ENCODE data around the gene LRRC61.
"Not testable (repeated sequence)": the region's sequence is repeated elsewhere in the genome, so short reads cannot be mapped to it uniquely, and the experiment has no call there.

The LRRC61 gene, protein sequence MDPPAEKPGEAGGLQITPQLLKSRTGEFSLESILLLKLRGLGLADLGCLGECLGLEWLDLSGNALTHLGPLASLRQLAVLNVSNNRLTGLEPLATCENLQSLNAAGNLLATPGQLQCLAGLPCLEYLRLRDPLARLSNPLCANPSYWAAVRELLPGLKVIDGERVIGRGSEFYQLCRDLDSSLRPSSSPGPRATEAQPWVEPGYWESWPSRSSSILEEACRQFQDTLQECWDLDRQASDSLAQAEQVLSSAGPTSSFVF

GRCh38 chr7:150322833-150323681 lies at the start of gene LRRC61, which contains the start of gene ACTR3C:
LRRC61 (plus strand) TSS chr7:150323355; CDS start chr7:150336862, 13,507 bp downstream.
ACTR3C (minus strand) TSS chr7:150323545; CDS start chr7:150295296, 28,249 bp downstream.
- DNase-seq, result peak; percentile 71

DNA sequence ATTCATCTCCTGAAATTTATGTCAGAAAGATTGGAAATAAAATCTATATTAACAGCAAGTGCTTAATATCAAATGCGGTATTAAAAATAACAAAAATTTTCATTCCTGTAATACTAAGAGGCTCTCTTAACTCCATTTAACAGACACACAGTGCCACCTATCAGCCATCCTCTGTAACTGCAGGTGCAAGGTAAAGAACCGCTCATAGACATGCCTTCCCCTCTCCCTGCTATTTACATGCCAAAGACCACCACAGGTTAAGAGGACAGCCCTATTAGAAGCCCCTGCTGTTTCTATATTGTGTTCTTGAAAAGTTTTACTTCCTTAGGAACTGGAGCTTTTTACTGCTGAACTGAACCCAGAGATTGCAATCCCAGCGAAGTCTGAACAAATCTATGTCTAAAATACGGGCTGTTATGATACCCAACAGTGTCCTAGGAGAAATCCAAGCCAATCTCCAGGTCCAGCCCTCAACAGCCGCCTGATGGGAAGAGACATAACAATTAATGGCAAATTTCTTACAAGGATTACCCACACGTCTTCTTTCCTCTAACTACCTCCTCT lies 46.9 kb upstream of the LRRC61 start:
- peak; percentile 16 for DNase-seq

DNA sequence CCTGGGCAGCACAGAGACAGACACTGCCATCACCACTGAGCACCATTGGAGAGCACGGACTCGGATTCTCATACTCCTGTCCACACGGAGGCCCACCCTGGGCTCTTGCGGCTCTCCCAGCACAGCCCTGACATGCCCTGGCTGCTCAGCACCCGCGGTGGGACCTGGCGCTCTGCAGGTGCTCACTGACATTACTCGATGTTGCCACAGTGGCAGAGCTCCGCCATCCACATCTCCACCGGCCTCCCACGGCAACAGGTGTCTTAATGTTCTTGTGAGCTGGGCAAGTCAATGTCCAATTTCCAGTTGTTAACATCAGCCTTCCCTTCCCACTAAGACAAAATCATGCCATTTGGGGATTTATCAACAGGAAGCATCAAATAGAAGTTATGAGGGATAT lies 44.8 kb upstream of the LRRC61 start:
- DNase-seq, result not testable (repeated sequence)

DNA sequence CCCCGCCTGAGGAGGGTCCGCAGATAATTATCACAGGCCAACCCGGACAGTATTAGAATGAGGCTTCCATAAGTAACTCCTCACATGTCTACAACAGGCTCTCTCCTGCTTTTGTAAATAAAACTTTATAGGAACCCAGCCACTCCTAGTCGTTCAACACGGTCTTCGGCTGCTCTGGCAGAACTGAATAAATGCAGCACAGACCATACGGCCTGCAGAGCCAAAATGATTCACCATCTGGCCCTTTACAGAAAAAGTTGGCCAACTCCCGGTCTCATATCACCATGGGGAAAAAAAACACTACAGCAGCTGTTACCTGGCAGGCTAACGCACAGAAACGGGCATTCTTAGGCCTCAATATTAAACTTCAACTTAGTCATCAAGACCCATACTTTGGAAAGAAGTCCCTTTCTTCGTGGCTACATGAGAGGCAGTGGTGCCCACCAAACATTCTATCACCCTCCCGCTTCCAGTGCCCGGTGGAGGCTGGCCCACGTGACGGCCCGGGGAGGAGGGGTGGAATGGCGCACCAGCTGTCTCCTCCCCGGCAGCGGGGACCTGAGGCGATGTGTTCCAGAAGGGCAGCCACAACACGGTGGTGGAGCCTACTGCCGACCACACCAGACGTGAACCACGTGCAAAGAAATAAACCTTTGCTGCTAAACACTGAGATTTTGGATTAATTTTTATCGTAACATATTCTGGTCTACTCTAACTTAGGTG lies 41.3 kb upstream of the LRRC61 start:
- not testable (repeated sequence) for DNase-seq

- DNase-seq, result not testable (repeated sequence)
Observed at GRCh38 chr7:150283111-150283510, 40.0 kb upstream of the LRRC61 start.

DNA sequence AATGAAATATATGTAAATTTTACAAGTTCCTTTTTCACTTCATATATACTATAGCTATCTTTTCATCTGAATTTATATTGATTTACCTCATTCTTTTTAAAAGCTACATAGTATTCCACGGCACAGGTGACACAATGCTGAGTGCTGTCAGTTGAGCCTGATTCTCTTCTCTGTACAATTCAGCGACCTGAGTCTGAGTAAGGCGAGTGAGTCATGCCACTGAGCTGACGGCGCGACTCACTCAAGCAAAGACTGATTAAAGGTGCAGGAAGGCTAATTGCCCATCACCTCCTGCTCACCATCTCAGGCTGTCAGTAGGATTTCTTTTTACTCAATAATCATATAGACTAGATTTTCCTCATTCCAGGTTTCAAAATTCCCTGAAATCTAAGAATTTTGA lies 39.5 kb upstream of the LRRC61 start:
- not testable (repeated sequence) for DNase-seq

DNA sequence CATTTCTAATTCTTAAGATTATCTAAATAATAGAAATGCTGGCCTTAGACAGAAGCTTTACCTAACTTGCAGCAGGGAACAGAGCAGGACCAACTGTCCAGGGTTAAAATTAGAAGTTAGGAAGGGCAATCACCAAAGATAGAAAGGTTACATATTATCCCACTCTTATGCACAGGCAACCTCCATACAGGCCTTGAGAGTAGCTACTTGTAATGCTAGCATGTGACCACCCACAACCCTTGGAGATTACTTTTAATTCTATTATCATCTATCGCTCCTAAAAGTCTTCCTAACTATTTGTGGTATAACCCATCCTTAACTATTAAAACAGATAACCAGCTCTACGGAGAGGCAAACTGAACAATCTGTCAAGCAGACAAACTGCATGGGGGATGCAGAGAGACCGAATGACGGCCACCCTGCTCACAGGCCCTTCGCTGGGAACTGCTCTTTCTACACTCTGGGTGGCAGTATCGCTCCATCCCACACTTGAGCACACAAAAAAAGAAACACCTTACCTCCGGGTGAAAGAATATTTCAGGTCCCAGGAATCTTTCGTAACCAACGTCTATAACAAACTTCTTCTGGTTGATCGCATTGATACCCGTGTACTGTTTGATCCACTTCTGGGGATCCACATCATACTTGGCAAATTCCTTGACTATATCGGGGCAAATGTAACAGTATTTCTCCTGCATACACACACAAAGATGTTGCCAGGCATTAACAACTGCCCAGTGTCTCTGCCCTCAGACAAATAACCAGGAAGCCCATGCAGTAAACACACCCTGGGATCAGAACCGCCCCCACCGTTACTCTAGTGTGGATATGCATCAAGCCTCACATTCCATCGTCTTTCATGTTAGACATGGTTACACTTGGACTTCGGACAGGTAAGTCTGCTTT lies 37.1 kb upstream of the LRRC61 start:
- DNase-seq, result not testable (repeated sequence)

GRCh38 chr7:150287815-150288214 lies 35.3 kb upstream of the LRRC61 start:
- DNase-seq, result not testable (repeated sequence)

DNA sequence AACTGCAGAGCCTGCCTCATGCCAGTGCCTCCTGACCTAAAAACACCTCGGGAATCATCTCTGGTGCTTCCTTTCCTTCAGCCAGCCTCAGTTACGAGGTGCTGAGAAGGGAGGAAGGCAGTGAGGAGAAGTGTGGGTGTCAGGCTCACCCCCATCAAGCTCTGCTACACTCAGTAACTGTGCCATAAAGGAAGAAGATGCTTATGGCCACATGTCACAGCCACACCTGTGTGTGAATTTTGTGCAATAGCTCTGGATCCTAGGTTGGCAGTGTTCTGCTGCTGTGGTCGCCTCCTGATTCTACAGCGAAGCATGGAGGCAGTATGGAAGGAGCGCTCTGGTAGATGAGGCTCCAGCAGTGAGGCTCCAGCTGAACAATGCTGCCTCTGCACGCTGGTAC lies 34.3 kb upstream of the LRRC61 start:
- not testable (repeated sequence) for DNase-seq

- DNase-seq, result not testable (repeated sequence)
Observed at GRCh38 chr7:150290317-150290716, 32.8 kb upstream of the LRRC61 start.

GRCh38 chr7:150295027-150295426 lies 28.1 kb upstream of the LRRC61 start:
- DNase-seq, result not testable (repeated sequence)

DNA sequence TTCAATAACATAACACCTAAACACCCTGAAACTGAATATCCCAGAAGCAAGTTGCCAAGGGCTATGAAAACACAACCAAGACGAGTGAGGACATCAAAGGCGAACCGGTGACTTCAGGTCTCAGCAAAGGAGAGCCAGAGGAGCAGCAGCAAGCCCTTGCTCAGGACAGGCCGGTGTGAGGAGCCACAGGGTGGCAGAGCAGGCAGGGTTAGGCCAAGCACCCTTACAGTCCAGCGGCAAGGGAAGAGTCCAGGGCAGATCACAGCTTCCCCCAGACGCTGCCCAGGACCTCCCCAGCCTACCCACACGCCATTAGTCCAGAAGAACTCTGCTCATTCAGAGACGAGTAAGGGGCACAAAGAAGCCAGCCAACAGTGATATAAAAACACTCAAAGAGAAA lies 27.5 kb upstream of the LRRC61 start:
- not testable (repeated sequence) for DNase-seq

- DNase-seq, result not testable (repeated sequence)
Observed at GRCh38 chr7:150296802-150297201, 26.4 kb upstream of the LRRC61 start.

GRCh38 chr7:150297978-150298377 lies 25.2 kb upstream of the LRRC61 start:
- DNase-seq, result not testable (repeated sequence)

GRCh38 chr7:150302908-150303310 lies 20.2 kb upstream of the LRRC61 start:
- DNase-seq, result not testable (repeated sequence)

- DNase-seq, result not testable (repeated sequence)
Observed at GRCh38 chr7:150304499-150305258, 18.5 kb upstream of the LRRC61 start.

- DNase-seq, result not testable (repeated sequence)
Observed at GRCh38 chr7:150305259-150305902, 17.8 kb upstream of the LRRC61 start.

GRCh38 chr7:150305903-150306284 lies 17.3 kb upstream of the LRRC61 start:
- not testable (repeated sequence) for DNase-seq

GRCh38 chr7:150306377-150306776 lies 16.8 kb upstream of the LRRC61 start:
- not testable (repeated sequence) for DNase-seq

GRCh38 chr7:150307129-150307528 lies 16.0 kb upstream of the LRRC61 start:
- no peak for DNase-seq
